HK-2 (cell line): ENCODE measurements around the gene PARD3.

Experiments used
- DNase-seq: peaks from one replicate; pipeline ENCODE4 v3.0.0-alpha.2; 2018; ENCODE audit not compliant: unreplicated experiment

PARD3 gene

DNA sequence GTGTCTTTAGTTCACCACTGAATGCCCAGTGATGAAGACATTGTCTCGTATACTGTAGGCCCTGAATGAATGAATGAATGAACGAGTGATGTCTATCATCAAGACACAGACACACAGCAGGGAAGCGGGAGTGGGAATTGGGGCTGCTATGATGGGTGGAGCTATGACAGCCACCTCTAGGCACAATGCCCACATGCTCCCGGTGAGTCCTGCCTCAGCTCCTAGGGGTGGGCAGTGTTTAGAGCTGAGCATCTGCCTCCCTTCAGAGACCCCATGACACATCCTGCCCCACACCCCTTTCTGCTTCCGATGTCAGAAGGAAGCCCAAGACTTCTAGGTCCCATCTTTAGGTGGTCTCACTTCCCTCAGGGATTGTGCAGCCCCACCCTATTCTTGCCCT is 714.1 kb downstream of the PARD3 start:
- DNase-seq = no peak

DNA sequence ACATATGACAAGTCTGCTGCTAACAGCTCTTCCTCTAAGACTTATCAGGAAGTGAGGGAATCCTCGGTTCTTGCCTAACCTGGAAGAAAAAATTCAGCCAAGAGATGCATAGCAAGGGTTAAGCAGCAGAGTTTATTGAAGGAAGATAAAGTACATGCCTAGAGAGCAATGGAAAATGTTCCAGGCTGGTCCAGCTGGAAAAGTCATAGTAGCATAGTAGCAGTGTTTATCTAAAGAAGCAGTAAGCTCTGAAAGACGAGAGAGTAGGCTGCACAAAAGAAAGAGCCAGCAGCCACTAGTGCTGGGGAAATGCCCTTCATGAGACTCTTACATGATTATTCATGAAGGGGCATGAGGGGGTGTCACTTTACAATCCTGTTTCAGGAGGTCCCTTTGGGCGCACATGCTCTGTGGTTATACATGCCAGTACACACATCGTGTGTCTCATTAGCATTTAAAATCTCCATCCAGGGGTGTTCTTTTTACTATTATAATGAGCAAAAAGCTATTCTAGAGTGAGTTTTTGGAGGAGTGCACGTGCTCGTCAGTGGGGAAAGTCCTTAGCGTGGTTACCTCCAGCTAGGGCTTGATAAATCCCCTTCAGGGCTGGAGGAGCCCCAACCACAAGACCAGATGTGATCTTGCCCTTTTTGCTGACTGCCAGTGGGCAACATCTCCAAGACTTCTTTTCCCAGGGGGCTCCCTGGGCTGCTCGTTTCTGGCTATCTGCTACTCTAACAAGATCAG is 716.1 kb downstream of the PARD3 start:
- no peak for DNase-seq

- no peak for DNase-seq
Measured at GRCh38 chr10:34097682-34098081, 717.4 kb downstream of the PARD3 start.

DNA sequence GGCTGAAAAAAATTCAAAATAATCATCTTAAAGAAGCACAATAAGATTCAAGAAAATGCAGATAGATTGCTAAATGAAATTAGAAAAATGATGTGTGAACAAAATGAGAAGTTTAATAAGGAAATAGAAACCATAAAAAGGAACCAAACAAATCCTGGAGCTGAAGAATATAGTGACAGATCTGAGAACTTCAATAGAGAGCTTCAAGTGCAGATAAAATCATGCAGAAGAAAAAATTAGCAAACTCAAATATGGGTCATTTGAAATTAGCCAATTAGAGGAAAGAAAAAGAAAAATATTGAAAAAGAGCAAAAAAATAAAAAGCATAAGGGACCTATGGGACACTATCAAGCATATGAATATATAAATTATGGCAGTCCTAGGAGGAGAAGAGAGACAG is 720.1 kb downstream of the PARD3 start:
- no peak for DNase-seq

DNA sequence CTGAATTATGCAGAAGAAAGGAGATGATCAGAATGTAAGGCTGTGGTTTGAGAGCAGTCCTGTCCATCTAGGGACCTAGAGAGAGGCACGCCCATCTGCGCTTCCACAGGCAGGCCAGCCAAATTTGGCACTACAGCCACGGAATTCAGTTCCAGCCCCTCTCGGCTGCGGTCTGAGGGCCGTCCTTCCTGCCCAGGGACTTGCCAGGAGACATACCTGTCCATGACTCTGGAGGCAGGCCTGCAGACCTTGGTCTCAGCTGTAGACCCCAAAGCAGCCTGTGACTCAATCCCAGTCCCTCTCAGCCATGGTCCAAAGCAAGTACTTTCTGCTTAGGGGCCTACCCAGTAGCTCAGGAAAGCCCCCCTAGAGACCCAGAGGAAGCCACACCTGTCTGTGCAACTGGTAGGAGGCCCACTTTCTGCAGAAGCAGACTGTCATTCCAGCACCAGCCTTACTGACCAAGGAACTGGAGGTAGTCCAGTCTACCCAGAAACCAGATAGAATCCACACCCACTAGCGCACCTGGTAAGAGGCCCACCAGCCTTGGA is 720.9 kb downstream of the PARD3 start:
- DNase-seq = no peak

GRCh38 chr10:34092891-34093290 is 722.2 kb downstream of the PARD3 start:
- no peak for DNase-seq

GRCh38 chr10:34091635-34092195 is 723.4 kb downstream of the PARD3 start:
- no peak for DNase-seq

DNA sequence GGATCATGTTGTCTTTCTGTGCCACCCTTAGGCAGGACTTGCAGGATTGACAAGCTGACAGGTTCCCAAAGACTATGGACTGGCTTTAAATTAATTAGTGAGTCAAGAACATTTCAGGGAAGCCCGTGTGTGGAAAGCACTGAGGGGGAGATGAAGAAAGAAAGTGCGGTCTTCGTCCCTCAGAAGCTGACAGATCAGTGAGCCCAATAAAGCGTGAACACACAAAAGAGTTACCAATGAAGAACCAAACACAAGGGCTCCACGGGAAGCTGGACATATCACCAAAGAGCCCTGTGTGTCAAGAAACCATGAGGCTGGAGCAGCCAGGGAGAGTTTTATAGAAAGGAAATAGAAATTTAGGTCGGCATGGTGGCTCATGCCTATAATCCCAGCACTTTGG is 725.8 kb downstream of the PARD3 start:
- DNase-seq = no peak

GRCh38 chr10:34088208-34088794 is 726.8 kb downstream of the PARD3 start:
- no peak for DNase-seq

GRCh38 chr10:34087095-34087418 is 728.0 kb downstream of the PARD3 start:
- no peak for DNase-seq

DNA sequence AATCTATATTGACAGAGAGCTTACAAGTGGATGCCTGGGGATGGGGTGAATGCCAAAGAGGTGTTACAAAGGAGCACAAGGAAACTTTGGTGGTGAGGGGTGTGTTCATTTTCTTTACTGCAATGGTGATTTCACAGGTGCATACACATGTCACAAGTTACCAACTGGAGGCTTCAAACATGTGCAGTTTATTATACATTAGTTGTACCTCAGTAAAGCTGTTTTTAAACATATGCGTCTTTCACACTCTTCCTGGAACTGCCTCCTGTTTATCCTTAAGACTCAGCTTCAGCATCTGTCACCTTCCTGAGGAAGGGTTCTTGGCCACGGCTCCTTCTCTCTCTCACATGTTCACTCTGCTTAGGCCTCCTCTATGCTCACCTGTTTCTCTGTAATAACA is 731.5 kb downstream of the PARD3 start:
- DNase-seq = no peak

DNA sequence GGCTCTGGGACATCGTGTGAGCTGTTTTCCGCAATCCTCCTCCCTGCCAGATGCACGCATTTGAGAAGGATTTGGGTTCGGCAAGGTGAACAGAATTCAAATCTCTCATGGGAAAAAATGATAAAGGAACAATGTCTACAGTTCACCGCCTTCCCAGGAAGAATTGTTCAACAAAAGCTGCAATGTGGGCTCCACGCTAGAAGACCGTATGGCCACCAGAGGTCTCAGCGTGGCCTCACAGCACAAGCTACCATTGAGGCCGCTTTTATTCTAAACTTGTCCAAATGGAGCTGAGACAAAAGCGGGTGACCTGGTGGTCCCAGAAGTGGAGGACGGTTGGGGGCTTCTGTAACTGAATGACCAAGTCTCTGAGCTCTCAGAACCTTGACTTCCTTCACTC is 733.1 kb downstream of the PARD3 start:
- no peak for DNase-seq

- DNase-seq = no peak
Measured at GRCh38 chr10:34081347-34081743, 733.8 kb downstream of the PARD3 start.

GRCh38 chr10:34080485-34081346 is 734.4 kb downstream of the PARD3 start:
- DNase-seq = no peak

- DNase-seq = no peak
Measured at GRCh38 chr10:34079702-34080484, 735.2 kb downstream of the PARD3 start.

DNA sequence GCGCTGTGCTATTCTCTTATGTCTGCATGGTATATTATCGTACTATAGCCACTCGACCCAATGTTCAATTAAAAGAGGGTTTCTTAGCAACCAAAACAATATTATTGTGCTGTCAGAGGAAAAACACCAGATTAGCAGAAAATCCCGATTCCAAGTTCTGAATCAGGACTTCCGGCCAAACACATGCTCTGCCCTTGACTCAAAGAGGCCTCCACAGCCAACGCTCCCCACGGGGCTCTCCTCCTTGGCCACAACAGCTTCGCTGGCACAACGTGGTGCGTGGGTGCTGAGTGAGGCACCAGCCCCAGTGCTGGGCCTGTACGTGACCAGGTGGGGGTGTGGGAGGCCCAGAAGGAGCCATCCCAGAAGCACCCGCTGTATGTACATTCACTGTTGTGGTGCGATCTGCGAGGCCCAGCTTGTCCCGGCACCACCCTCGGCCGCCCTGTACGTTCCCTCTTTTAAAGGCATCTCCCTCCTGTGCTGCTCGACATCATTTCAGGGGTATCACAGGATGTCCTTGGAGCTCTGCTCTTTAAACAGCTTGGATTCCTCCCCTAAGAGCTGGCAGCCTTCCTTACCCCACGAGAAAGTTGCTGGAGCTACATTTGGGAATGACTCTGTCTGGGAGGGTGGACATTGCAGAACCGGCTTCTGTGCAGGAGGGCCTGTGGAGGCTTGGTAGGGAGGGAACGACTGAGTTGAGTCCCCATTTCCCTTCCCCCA is 736.2 kb downstream of the PARD3 start:
- no peak for DNase-seq

- DNase-seq = no peak
Measured at GRCh38 chr10:34078017-34078744, 736.9 kb downstream of the PARD3 start.

- no peak for DNase-seq
Measured at GRCh38 chr10:34076443-34076842, 738.7 kb downstream of the PARD3 start.

GRCh38 chr10:34075254-34075926 is 739.7 kb downstream of the PARD3 start:
- no peak for DNase-seq

- no peak for DNase-seq
Measured at GRCh38 chr10:34074051-34074450, 741.0 kb downstream of the PARD3 start.
